Skin of body (tissue), 2 donors: ENCODE data around the gene ATG9A. TPM values are rescaled to one million over a fixed set of nuclear protein-coding genes. Genes with fewer than 3 reads are reported as not detected.

ENCODE experiments used
- DNase-seq: peaks from one replicate; lab custom pipeline; 2025; lab: John Stamatoyannopoulos, UW
- total RNA-seq: library from RNA; depleted of rRNA; stranded (reverse); fragments of >200 nt; gene quantifications from one replicate; pipeline ENCODE4 v1.2.3, GENCODE V29; 2014

ATG9A gene
- total RNA-seq, 1 donor from 2014 or later = 24.7 TPM

GRCh38 chr2:219178377-219179175 is 50.9 kb downstream of the ATG9A start:
- DNase-seq = no peak

- peak; percentile 81 for DNase-seq
These were observed 51.7 kb downstream of the ATG9A start, which contains the start of gene RETREG2 for GRCh38 chr2:219177552-219178376. TSS of gene RETREG2 (plus strand) at chr2:219178275. CDS start at chr2:219178353, 78 bp downstream.

GRCh38 chr2:219176818-219177551 is 52.5 kb downstream of the ATG9A start, which contains the start of gene CNPPD1:
TSS of gene CNPPD1 (minus strand) at chr2:219176925. CDS start at chr2:219176828, 97 bp downstream.
- peak; percentile 64 for DNase-seq

GRCh38 chr2:219175928-219176817 is 53.3 kb downstream of the ATG9A start:
- no peak for DNase-seq

- no peak for DNase-seq
These were observed 54.0 kb downstream of the ATG9A start for GRCh38 chr2:219175486-219175885.

- no peak for DNase-seq
These were observed 54.6 kb downstream of the ATG9A start for GRCh38 chr2:219174801-219175200.

GRCh38 chr2:219174146-219174545 is 55.3 kb downstream of the ATG9A start:
- DNase-seq = no peak

- no peak for DNase-seq
These were observed 56.3 kb downstream of the ATG9A start for GRCh38 chr2:219173176-219173575.

GRCh38 chr2:219172231-219173154 is 56.9 kb downstream of the ATG9A start:
- DNase-seq = no peak

GRCh38 chr2:219171231-219171651 is 58.2 kb downstream of the ATG9A start:
- DNase-seq = no peak

GRCh38 chr2:219169930-219170654 is 59.3 kb downstream of the ATG9A start, which contains the start of gene SLC23A3:
TSS of gene SLC23A3 (minus strand) at chr2:219170029. CDS start at chr2:219169984, 45 bp downstream.
- no peak for DNase-seq

Other genes with a start within 250 kb of the ATG9A start
- gene FEV, start 244.5 kb downstream of the ATG9A start, total RNA-seq = not detected
- not detected for gene CRYBA2, start 236.2 kb downstream of the ATG9A start, total RNA-seq
- gene CFAP65, start 188.1 kb downstream of the ATG9A start, total RNA-seq = not detected
- gene IHH, start 168.7 kb downstream of the ATG9A start, total RNA-seq = 0.10 TPM
- 10.7 TPM for gene NHEJ1, start 68.8 kb downstream of the ATG9A start, total RNA-seq
- gene SLC23A3, start 59.6 kb downstream of the ATG9A start, total RNA-seq = 1.5 TPM
- 24.1 TPM for gene CNPPD1, start 52.7 kb downstream of the ATG9A start, total RNA-seq
- 31.2 TPM for gene RETREG2, start 51.4 kb downstream of the ATG9A start, total RNA-seq
- 14.1 TPM for gene ZFAND2B, start 22.9 kb downstream of the ATG9A start, total RNA-seq
- 23.8 TPM for gene ABCB6, start 10.7 kb downstream of the ATG9A start, total RNA-seq
- gene ANKZF1, start 170 bp upstream of the ATG9A start, total RNA-seq = 41.6 TPM
- gene GLB1L, start 15.8 kb upstream of the ATG9A start, total RNA-seq = 6.8 TPM
- gene STK16, start 15.8 kb upstream of the ATG9A start, total RNA-seq = 8.2 TPM
- not detected for gene TUBA4B, start 23.6 kb upstream of the ATG9A start, total RNA-seq
- 35.7 TPM for gene TUBA4A, start 24.3 kb upstream of the ATG9A start, total RNA-seq
- 46.7 TPM for gene DNAJB2, start 49.7 kb upstream of the ATG9A start, total RNA-seq
- gene PTPRN, start 79.8 kb upstream of the ATG9A start, total RNA-seq = not detected
- gene RESP18, start 103.1 kb upstream of the ATG9A start, total RNA-seq = not detected
- 42.4 TPM for gene DNPEP, start 158.3 kb upstream of the ATG9A start, total RNA-seq
- 318 TPM for gene DES, start 188.7 kb upstream of the ATG9A start, total RNA-seq
- gene SPEG, start 205.2 kb upstream of the ATG9A start, total RNA-seq = 10.5 TPM